ENCODE measurements around the gene PRKACG. TPM values are rescaled to one million over a fixed set of nuclear protein-coding genes. Genes with fewer than 3 reads are reported as not detected.

The PRKACG gene
- polyA plus RNA-seq, 1 donor from 2014 or later = not detected

- no peak overlapping the region for H3K27ac ChIP-seq (ENCODE audit: low read length)
These were observed 35.2 kb upstream of the PRKACG start for GRCh38 chr9:69049094-69049493.

GRCh38 chr9:69047371-69047770, 33.5 kb upstream of the PRKACG start:
- no peak overlapping the region for H3K9ac ChIP-seq (ENCODE audit: low read length)
- no peaks in the 10 kb centered on the region for H3K27me3 ChIP-seq (ENCODE audit: insufficient read depth, low read depth, low read length)
- H3K4me2 ChIP-seq (ENCODE audit: low read length) = no peak overlapping the region
- no peaks in the 10 kb centered on the region for H3F3A ChIP-seq (ENCODE audit: insufficient read depth, low read length, poor library complexity, severe bottlenecking)
- no peaks in the 10 kb centered on the region for H3K9me2 ChIP-seq (ENCODE audit: insufficient read depth, low read length)
- H4K20me1 ChIP-seq (ENCODE audit: insufficient read depth) = no peaks in the 10 kb centered on the region
- H3K79me2 ChIP-seq (replicated peaks; ENCODE audit: insufficient read depth, low read length) = no peaks in the 10 kb centered on the region
- no peak overlapping the region for H3K27ac ChIP-seq (ENCODE audit: low read length)
- H3K36me3 ChIP-seq (ENCODE audit: insufficient read depth, low read length) = no peaks in the 10 kb centered on the region
- H3K4me3 ChIP-seq (ENCODE audit: low read length) = no peak overlapping the region
- TF ChIP-seq CTCF (IDR thresholded peaks at IDR 0.05; ENCODE audit: poor library complexity, severe bottlenecking) (no peak), EZH2 (IDR thresholded peaks at IDR 0.05; ENCODE audit: borderline replicate concordance, insufficient read depth, low read length, poor library complexity, severe bottlenecking) (no peak), MXI1 (conservative IDR thresholded peaks at IDR 0.05; ENCODE audit: poor library complexity, severe bottlenecking) (no peak)
- H3K9me3 ChIP-seq (ENCODE audit: low read length) = no peaks in the 10 kb centered on the region
- H2AFZ ChIP-seq (ENCODE audit: low read depth, low read length) = no peak overlapping the region

More at GRCh38 chr9:69049094-69049493, 35.2 kb upstream of the PRKACG start:
- Histone ChIP-seq H3K9ac (ENCODE audit: low read length) (no peak overlapping the region), H4K20me1 (ENCODE audit: insufficient read depth) (no peaks in the 10 kb centered on the region), H3K4me3 (ENCODE audit: low read length) (no peak overlapping the region), H2AFZ (ENCODE audit: low read depth, low read length) (no peak overlapping the region), H3K9me3 (ENCODE audit: low read length) (no peaks in the 10 kb centered on the region), H3K9me2 (ENCODE audit: insufficient read depth, low read length) (no peaks in the 10 kb centered on the region), H3K79me2 (replicated peaks; ENCODE audit: insufficient read depth, low read length) (no peaks in the 10 kb centered on the region), H3K36me3 (ENCODE audit: insufficient read depth, low read length) (no peaks in the 10 kb centered on the region), H3F3A (ENCODE audit: insufficient read depth, low read length, poor library complexity, severe bottlenecking) (no peaks in the 10 kb centered on the region), H3K4me2 (ENCODE audit: low read length) (no peak overlapping the region), H3K27me3 (ENCODE audit: insufficient read depth, low read depth, low read length) (no peaks in the 10 kb centered on the region)
- TF ChIP-seq EZH2 (IDR thresholded peaks at IDR 0.05; ENCODE audit: borderline replicate concordance, insufficient read depth, low read length, poor library complexity, severe bottlenecking) (no peak), EP300 (conservative IDR thresholded peaks at IDR 0.05; ENCODE audit: poor library complexity, severe bottlenecking) (no peak), SMC3 (conservative IDR thresholded peaks at IDR 0.05; ENCODE audit: poor library complexity) (no peak), MXI1 (conservative IDR thresholded peaks at IDR 0.05; ENCODE audit: poor library complexity, severe bottlenecking) (no peak), TAF1 (IDR thresholded peaks at IDR 0.05; ENCODE audit: low read depth) (no peak)

- Histone ChIP-seq H3K9ac (ENCODE audit: low read length) (no peak overlapping the region), H3K27me3 (ENCODE audit: insufficient read depth, low read depth, low read length) (no peaks in the 10 kb centered on the region), H3K79me2 (replicated peaks; ENCODE audit: insufficient read depth, low read length) (no peaks in the 10 kb centered on the region), H4K20me1 (ENCODE audit: insufficient read depth) (no peaks in the 10 kb centered on the region), H3K9me3 (ENCODE audit: low read length) (no peaks in the 10 kb centered on the region), H3K36me3 (ENCODE audit: insufficient read depth, low read length) (no peaks in the 10 kb centered on the region), H3K9me2 (ENCODE audit: insufficient read depth, low read length) (no peaks in the 10 kb centered on the region), H3K4me2 (ENCODE audit: low read length) (no peak overlapping the region), H3K4me3 (ENCODE audit: low read length) (no peak overlapping the region), H3K27ac (ENCODE audit: low read length) (no peak overlapping the region), H3F3A (ENCODE audit: insufficient read depth, low read length, poor library complexity, severe bottlenecking) (no peaks in the 10 kb centered on the region), H2AFZ (ENCODE audit: low read depth, low read length) (no peak overlapping the region)
- TF ChIP-seq REST (IDR thresholded peaks at IDR 0.05; ENCODE audit: borderline replicate concordance) = no peak
- no peak for TF ChIP-seq EZH2 (IDR thresholded peaks at IDR 0.05; ENCODE audit: borderline replicate concordance, insufficient read depth, low read length, poor library complexity, severe bottlenecking)
These were observed 32.8 kb upstream of the PRKACG start for GRCh38 chr9:69046723-69047122.

All from neural cell (in vitro differentiated cells).